ENCODE results near the gene RNASE9. TPM values are rescaled to one million over a fixed set of nuclear protein-coding genes. Genes with fewer than 3 reads are reported as not detected.

The RNASE9 gene
- total RNA-seq (2012; rRNA removed) (not detected in 2 replicates), polyA plus RNA-seq (2012; rRNA removed) (not detected in 2 replicates), Bru-seq, nascent RNA (not detected), BruChase-seq, experiment 1, labeled RNA remaining after a 6-hour chase (not detected), BruChase-seq, experiment 2, labeled RNA remaining after a 2-hour chase (not detected)
- not detected in 2 replicates for polyA plus RNA-seq (2012; cell fraction: cytosol; rRNA removed)
- polyA plus RNA-seq (2012; cell fraction: nucleus; rRNA removed; ENCODE audit: low replicate concordance), result not detected in 2 replicates
- long read RNA-seq, result 0 reads

DNA sequence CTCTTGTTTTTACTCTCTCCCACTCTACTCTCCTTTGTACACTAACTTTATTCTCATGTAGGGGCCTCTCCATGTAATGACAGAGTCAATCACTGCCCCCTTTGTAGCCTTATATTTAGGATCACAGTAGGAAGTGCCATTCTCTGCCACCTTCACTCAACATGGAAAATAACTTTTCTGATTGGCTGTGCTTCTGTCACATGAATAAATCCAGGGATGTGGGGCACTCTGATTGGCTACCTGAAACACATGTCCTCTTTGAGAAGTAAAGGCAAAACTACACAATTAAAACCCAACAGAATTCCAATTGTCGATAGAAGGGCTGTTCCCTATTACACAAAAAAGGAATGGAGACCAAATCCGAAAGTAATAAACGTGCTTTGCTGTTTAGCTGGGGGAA, at the start of gene RNASE9:
RNASE9 (minus strand) TSS at position 87 of the 400 bp plus-strand sequence.
- CTCF ChIA-PET, result no interaction called here
- no CpG with 5 or more reads among the region's 3 CpGs for WGBS, 2 experiments (ENCODE audit: extremely low coverage in 2 of 2, insufficient read length in 1 of 2)

More for the DNA sequence above, at the start of gene RNASE9:
- Histone ChIP-seq H3K18ac (ENCODE audit: low read depth, low read length) (no peak within 1 kb of the TSS), H2AK5ac (ENCODE audit: low read depth, low read length) (no peak within 1 kb of the TSS), H3K79me1 (ENCODE audit: low read depth in 1 of 2, low read length in 2 of 2) (no peaks in the 10 kb centered on the region), H3K4me1 (ENCODE audit: control insufficient read depth, insufficient read depth, low read length) (no peaks in the 10 kb centered on the region), H3K14ac (replicated peaks; ENCODE audit: low read depth, low read length) (no peak within 1 kb of the TSS), H3K9ac (ENCODE audit: low read depth, low read length) (no peak within 1 kb of the TSS), H3K23ac (ENCODE audit: low read depth, low read length) (no peak within 1 kb of the TSS), H4K20me1 (ENCODE audit: insufficient read depth, low read length) (no peaks in the 10 kb centered on the region), H3K56ac (ENCODE audit: extremely low read depth, insufficient read depth, low read length) (no peak within 1 kb of the TSS), H3K9me3 (ENCODE audit: control insufficient read depth, insufficient read depth, low read length) (no peaks in the 10 kb centered on the region), H2BK120ac (ENCODE audit: low read depth, low read length) (no peak within 1 kb of the TSS), H2AFZ (replicated peaks; ENCODE audit: low read length, poor library complexity) (no peak within 1 kb of the TSS), H3K9me1 (ENCODE audit: insufficient read depth, low read length) (no peaks in the 10 kb centered on the region), H4K91ac (ENCODE audit: insufficient read depth, low read depth, low read length) (no peak within 1 kb of the TSS), H4K8ac (ENCODE audit: low read depth in 2 of 2, low read length in 2 of 2) (no peak within 1 kb of the TSS), H4K5ac (ENCODE audit: low read depth, low read length) (no peak within 1 kb of the TSS), H2AK9ac (replicated peaks; ENCODE audit: low read depth, low read length, poor library complexity) (no peak within 1 kb of the TSS), H3K27me3 (ENCODE audit: control insufficient read depth, insufficient read depth, low read length) (no peaks in the 10 kb centered on the region), H3K4me3 (ENCODE audit: insufficient read depth, low read depth, low read length) (no peak within 1 kb of the TSS), H3K27ac (ENCODE audit: insufficient read depth, low read length) (no peak within 1 kb of the TSS), H3K4ac (ENCODE audit: low read depth, low read length) (no peak within 1 kb of the TSS), H2BK5ac (ENCODE audit: low read depth, low read length, poor library complexity, severe bottlenecking) (no peak within 1 kb of the TSS), H3K36me3 (ENCODE audit: control insufficient read depth, insufficient read depth, low read length) (no peaks in the 10 kb centered on the region), H2BK15ac (ENCODE audit: low read depth, low read length) (no peak within 1 kb of the TSS), H2BK20ac (ENCODE audit: low read depth, low read length) (no peak within 1 kb of the TSS), H3K4me2 (ENCODE audit: low read depth, low read length) (no peak within 1 kb of the TSS)
- in situ Hi-C loops (cut with MboI; ENCODE audit: low sequenced_read_pairs) (no loop called here), intact Hi-C loops (cut with micrococcal nuclease) (no loop called here), dilution Hi-C loops (cut with HindIII; ENCODE audit: low sequenced_read_pairs, unreplicated experiment) (no loop called here)
- no TSS peak for BruUV-seq (replicated peaks)
- DNase-seq, result no peak
- POLR2A ChIA-PET (ENCODE audit: unreplicated experiment), result no interaction called here
- no peak for ATAC-seq (ENCODE audit: low read depth)
- no peak for TF ChIP-seq CTCF (conservative IDR thresholded peaks at IDR 0.05; ENCODE audit: low read depth, low read length)
- no peak for TF ChIP-seq POLR2A (IDR thresholded peaks at IDR 0.05; ENCODE audit: low read depth, low read length)
- no peak for TF ChIP-seq CEBPB (IDR thresholded peaks at IDR 0.05; ENCODE audit: low read depth, low read length)
